HUDEP-2 (cell line): ENCODE measurements around the gene PIGU.
"Not testable (repeated sequence)": the region's sequence is repeated elsewhere in the genome, so short reads cannot be mapped to it uniquely, and the experiment has no call there.

Experiments
- DNase-seq, 76 experiments: peaks; one replicate each; lab custom pipeline; 2025; ENCODE audit not compliant: unreplicated experiment in 76 of 76; lab: John Stamatoyannopoulos, UW

The PIGU gene

GRCh38 chr20:34624629-34625028, 52.3 kb downstream of the PIGU start:
- DNase-seq, result no peak

GRCh38 chr20:34622821-34623451, 54.0 kb downstream of the PIGU start:
- DNase-seq, result peak in 1 of 76 experiments; percentile 1

GRCh38 chr20:34621383-34622367, 55.2 kb downstream of the PIGU start:
- no peak for DNase-seq

- no peak for DNase-seq
Measured at GRCh38 chr20:34621036-34621343, 55.9 kb downstream of the PIGU start.

GRCh38 chr20:34618676-34619075, 58.2 kb downstream of the PIGU start:
- no peak for DNase-seq

- not testable (repeated sequence) for DNase-seq
Measured at GRCh38 chr20:34616913-34617312, 60.0 kb downstream of the PIGU start.

GRCh38 chr20:34615477-34615876, 61.4 kb downstream of the PIGU start:
- DNase-seq, result no peak

GRCh38 chr20:34611976-34612375, 64.9 kb downstream of the PIGU start:
- DNase-seq, result not testable (repeated sequence)

GRCh38 chr20:34607066-34607465, 69.8 kb downstream of the PIGU start:
- no peak for DNase-seq

GRCh38 chr20:34604980-34605788, 71.7 kb downstream of the PIGU start:
- no peak for DNase-seq

- DNase-seq, result no peak
Measured at GRCh38 chr20:34600892-34601653, 75.8 kb downstream of the PIGU start.

GRCh38 chr20:34595377-34596184, 81.3 kb downstream of the PIGU start:
- no peak for DNase-seq

- DNase-seq, result no peak
Measured at GRCh38 chr20:34586488-34587163, 90.3 kb downstream of the PIGU start.

- no peak for DNase-seq
Measured at GRCh38 chr20:34585019-34585418, 91.9 kb downstream of the PIGU start.

GRCh38 chr20:34583544-34583943, 93.3 kb downstream of the PIGU start:
- no peak for DNase-seq

GRCh38 chr20:34582911-34583310, 94.0 kb downstream of the PIGU start:
- DNase-seq, result no peak

GRCh38 chr20:34582221-34582620, 94.7 kb downstream of the PIGU start:
- DNase-seq, result no peak

GRCh38 chr20:34581341-34582184, 95.3 kb downstream of the PIGU start:
- DNase-seq, result no peak
